Measurements from ENCODE around the gene GARS1.

DNA sequence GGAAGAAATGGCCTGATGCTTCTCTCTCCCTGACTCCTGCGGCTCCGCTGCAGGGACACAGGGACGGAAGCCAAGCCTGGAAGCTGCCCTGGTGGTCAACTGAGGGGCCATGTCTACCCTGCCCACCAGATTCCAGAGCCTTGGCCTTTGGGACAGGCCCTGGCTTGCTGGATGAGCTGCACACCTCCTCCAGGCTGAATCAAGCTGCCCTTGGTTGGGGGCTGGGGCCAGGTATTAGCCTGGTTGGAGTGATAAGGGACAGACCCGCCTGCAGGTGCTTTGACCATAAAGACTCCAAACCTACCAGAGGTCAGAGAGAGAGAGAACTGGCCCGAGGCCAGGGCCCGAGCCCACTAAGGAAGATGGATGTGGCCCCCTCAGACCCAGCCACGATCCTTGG lies 57.5 kb downstream of the GARS1 start:
- TF ChIP-seq GATA2 (IDR thresholded peaks at IDR 0.05; ENCODE audit: low read depth, low read length), result no peak
- TF ChIP-seq GATA3 (IDR thresholded peaks at IDR 0.05; ENCODE audit: low read depth, low read length), result no peak

All from SH-SY5Y (cell line).